Thymus (tissue), 14 donors: ENCODE measurements around the gene HSD11B2. TPM values are rescaled to one million over a fixed set of nuclear protein-coding genes. Genes with fewer than 3 reads are reported as not detected.

Experiments
- DNase-seq, 9 donors: peaks; one replicate each; pipeline ENCODE4 v3.0.0-alpha.2; 2013; ENCODE audit warnings: low spot score in 9 of 9, low read depth in 6 of 9, missing footprints in 1 of 9
- H3K27ac ChIP-seq, 2 donors: one replicate each; pipeline ENCODE4 v1.5.1; 2013; ENCODE audit warnings: control low read depth in 1 of 2, low read depth in 1 of 2, low read length in 1 of 2, mild to moderate bottlenecking in 1 of 2, moderate library complexity in 1 of 2
- H3K27me3 ChIP-seq, 2 donors: one replicate each; pipeline ENCODE4 v1.5.1; 2013; ENCODE audit warnings: low read length in 1 of 2; ENCODE audit not compliant: control insufficient read depth in 2 of 2, insufficient read depth in 1 of 2
- H3K36me3 ChIP-seq, 2 donors: one replicate each; pipeline ENCODE4 v1.5.1; 2013; ENCODE audit warnings: low read length in 1 of 2, mild to moderate bottlenecking in 1 of 2, moderate library complexity in 1 of 2; ENCODE audit not compliant: control insufficient read depth in 2 of 2, insufficient read depth in 2 of 2
- H3K4me1 ChIP-seq, 2 donors: one replicate each; pipeline ENCODE4 v1.5.1; 2013; ENCODE audit warnings: low read length in 2 of 2; ENCODE audit not compliant: control insufficient read depth in 2 of 2, insufficient read depth in 2 of 2
- H3K4me3 ChIP-seq, 2 donors: one replicate each; pipeline ENCODE4 v1.5.1; 2013; ENCODE audit warnings: low read length in 2 of 2, control low read depth in 1 of 2, mild to moderate bottlenecking in 1 of 2
- H3K9me3 ChIP-seq, 2 donors: one replicate each; pipeline ENCODE4 v1.5.1; 2013; ENCODE audit warnings: low read length in 1 of 2, mild to moderate bottlenecking in 1 of 2; ENCODE audit not compliant: control insufficient read depth in 2 of 2, insufficient read depth in 1 of 2
- WGBS: extraction: QIAGEN DNeasy Blood & Tissue Kit; methylation state at CpG from one replicate; pipeline ENCODE4 v1.1.7; 2013; 5-methylcytosine and 5-hydroxymethylcytosine counted together
- long read RNA-seq, 10 donors: transcript quantifications; one replicate each; lab custom pipeline, GENCODE V29; 2026
- polyA plus RNA-seq: library from polyadenylated mRNA; stranded (reverse); fragments of 200-250 nt; gene quantifications from one replicate; pipeline ENCODE4 v1.2.3, GENCODE V29; 2013
- total RNA-seq: library from RNA; stranded (reverse); fragments of 120-200 nt; gene quantifications from one replicate; pipeline ENCODE4 v1.2.4, GENCODE V29; 2013
- donor health status: healthy.

Gene HSD11B2
- 0.09 TPM for total RNA-seq
- 7.8 TPM for polyA plus RNA-seq
- long read RNA-seq, donor 1 = 0 reads
- long read RNA-seq, donor 2 = 0 reads
- long read RNA-seq, donor 3 = 0 reads
- long read RNA-seq, donor 4 = 0 reads
- long read RNA-seq, donor 5, partial matches to known transcripts = 0 of 42 reads
- long read RNA-seq, donor 5, other reads (novel, unspliced or antisense) = 40 of 42 reads
- long read RNA-seq, donor 6 = 0 reads
- long read RNA-seq, donor 7 = 0 reads
- long read RNA-seq, donor 8, partial matches to known transcripts = 0 of 1 reads
- long read RNA-seq, donor 8, other reads (novel, unspliced or antisense) = 0 of 1 reads
- long read RNA-seq, donor 9 = 0 reads
- long read RNA-seq, donor 10 = 0 reads

DNA sequence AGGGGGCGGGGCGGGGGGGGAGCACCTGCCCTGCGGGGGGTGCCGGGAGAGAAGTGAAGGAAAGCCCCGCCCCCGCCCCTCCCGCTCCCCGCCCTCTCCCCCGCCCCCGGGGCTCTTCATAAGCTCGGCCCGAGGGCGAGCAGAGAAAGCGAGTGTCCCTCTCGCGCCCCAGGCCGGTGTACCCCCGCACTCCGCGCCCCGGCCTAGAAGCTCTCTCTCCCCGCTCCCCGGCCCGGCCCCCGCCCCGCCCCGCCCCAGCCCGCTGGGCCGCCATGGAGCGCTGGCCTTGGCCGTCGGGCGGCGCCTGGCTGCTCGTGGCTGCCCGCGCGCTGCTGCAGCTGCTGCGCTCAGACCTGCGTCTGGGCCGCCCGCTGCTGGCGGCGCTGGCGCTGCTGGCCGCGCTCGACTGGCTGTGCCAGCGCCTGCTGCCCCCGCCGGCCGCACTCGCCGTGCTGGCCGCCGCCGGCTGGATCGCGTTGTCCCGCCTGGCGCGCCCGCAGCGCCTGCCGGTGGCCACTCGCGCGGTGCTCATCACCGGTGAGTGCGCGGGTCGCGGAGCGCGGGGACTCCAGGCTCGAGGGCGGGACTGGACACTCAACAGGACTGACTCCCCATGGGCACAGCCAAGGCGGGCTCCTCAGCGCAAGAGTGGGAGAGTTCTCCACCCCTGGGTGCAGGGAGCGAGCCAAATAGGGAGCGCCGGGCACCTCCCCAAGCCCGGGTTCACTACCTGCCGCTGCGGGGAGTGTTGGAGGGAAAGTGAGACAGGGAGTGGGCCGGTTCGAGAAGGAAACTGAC lies at the start of gene HSD11B2:
Gene HSD11B2, plus strand, starts transcription at position 145 of the 798 bp plus-strand sequence. Its CDS starts 128 bp downstream, at position 273.
- Histone ChIP-seq H3K9me3 (no peaks in the 10 kb centered on the region), H3K36me3 (peaks cover 0 to 4% of the 10 kb centered on the region in 2 donors), H3K27ac (no peak within 1 kb of the TSS), H3K4me1 (peaks cover 0 to 5% of the 10 kb centered on the region in 2 donors), H3K27me3 (peaks cover 51 to 75% of the 10 kb centered on the region in 2 donors), H3K4me3 (peak within 1 kb of the TSS in 1 of 2 donors; percentile 49)
- 2% methylated on average over 87 of the region's 87 CpGs for WGBS
- DNase-seq = no peak

DNA sequence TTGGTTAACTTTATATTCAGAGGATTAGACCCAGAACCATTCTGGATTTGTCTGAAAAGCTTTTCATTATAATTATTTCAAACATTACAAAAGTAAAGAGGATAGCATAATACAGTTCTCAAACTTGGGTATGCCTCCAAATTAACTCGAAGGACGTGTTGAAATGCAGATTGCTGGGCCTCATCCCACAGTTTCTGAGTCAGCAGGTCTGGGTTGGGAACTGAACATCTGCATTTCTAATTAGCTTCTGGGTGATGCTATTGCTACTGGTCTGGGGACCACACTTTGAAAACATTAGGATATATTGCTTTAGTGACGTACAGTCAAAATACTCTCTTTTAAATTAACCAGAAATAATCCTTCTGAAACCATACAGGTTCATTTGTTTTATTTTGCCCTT lies 47.6 kb upstream of the HSD11B2 start:
- no peak overlapping the region for H3K4me3 ChIP-seq
- DNase-seq = no peak
- WGBS = 95% methylated on average over 3 of the region's 3 CpGs
- no peak overlapping the region for H3K27ac ChIP-seq
- no peaks in the 10 kb centered on the region for H3K36me3 ChIP-seq
- H3K9me3 ChIP-seq = no peaks in the 10 kb centered on the region
- H3K4me1 ChIP-seq = no peaks in the 10 kb centered on the region
- peaks cover 0 to 19% of the 10 kb centered on the region in 2 donors for H3K27me3 ChIP-seq

DNA sequence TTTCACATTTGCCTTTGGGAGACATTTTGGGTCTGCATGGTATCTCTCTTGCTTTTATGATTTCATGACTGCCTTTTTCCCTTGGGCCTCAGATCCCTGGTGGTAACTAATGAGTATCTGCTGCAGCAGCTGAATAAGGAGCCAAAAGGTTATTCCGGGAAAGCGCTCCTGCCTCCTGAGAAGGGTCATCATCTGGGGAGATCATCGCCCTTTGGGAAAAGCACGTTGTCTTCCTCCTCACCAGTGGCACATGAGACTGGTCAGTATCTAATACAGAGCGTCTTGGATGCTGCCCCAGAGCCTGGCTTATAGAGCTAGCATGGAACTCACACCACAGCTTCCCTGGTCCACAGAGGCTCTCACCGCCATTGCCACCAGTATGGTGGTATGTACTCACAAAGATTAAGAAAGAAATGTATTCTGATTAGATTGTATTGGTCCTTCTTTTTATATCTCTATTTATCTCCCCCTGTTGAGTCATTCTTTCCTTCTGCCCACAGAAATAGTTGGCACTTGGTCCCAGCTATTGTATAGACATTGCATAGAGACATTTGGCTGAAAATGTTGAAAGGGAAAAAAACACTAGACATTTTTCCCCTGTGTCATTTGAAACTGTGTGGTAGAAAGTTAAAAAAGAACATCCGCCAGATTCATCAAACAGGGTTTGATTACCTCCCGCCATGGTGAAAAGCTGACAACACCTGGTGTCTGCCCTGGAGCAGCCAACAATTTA lies 46.0 kb upstream of the HSD11B2 start:
- no peak overlapping the region for H3K4me3 ChIP-seq
- peaks cover 0 to 29% of the 10 kb centered on the region in 2 donors for H3K27me3 ChIP-seq
- no peak for DNase-seq
- H3K9me3 ChIP-seq = no peaks in the 10 kb centered on the region
- no peaks in the 10 kb centered on the region for H3K36me3 ChIP-seq
- peaks cover 0 to 2% of the 10 kb centered on the region in 2 donors for H3K4me1 ChIP-seq
- WGBS = 94% methylated on average over 8 of the region's 8 CpGs
- no peak overlapping the region for H3K27ac ChIP-seq

DNA sequence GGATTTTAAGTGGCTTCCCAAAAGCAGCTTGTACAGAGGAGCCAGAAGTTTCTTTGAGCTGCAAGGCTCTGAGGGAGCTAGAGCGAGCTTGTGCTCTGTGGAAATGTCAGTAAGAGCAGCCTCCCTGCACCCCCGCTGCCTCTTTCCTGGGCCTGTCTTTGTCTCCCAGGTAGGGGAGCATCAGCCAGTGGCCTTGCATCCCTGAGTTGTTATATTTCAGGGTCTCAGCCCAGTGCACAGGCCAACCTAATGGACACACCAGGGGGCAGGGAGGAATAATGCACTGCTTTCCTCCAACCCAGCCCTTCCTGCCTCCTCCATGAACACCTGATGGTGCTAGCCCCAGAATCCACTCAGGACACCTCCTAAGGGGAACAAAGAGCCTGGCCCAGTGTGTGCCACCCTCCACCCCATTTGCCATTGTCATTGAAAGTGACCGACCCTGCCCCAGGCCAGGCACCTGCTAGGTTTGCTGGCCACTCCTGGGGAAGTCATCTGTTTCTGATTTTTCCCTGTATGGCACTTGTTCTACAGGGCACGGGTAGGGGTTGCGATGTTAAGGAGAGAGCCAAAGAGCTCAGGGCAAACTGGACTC lies 44.0 kb upstream of the HSD11B2 start:
- peaks cover 0 to 48% of the 10 kb centered on the region in 2 donors for H3K27me3 ChIP-seq
- H3K4me3 ChIP-seq = no peak overlapping the region
- WGBS = 95% methylated on average over 5 of the region's 5 CpGs
- H3K9me3 ChIP-seq = no peaks in the 10 kb centered on the region
- no peak overlapping the region for H3K27ac ChIP-seq
- H3K36me3 ChIP-seq = no peaks in the 10 kb centered on the region
- no peak for DNase-seq
- H3K4me1 ChIP-seq = peaks cover 0 to 2% of the 10 kb centered on the region in 2 donors

DNA sequence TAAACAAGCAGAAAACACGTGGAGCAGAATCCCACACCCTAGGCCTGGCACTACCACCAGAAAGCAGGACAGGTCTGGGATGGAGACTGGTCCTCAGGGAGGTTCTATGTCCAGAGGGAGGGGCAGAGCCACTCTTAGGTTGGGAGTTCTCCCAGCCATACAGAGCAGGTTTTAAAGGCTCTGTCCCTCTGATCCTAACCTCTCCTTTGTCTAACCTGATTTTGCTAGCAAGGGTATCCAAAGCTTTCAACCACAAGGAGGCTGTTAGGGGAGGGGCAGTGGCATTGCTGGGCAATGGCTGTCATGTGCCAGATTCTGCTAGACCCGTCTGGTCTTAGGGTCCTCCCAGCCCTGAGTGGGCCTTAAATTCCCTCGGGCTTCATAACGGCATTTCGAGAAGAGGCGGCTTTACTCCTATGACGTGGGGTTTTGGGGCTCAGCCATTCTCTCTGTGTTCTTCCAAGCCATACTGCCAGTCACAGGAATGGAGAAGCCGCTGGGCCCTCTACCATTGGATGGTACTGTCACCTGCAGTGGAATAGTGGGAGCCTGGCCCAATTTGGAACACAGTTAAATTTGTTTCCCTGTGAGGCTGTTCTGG lies 43.3 kb upstream of the HSD11B2 start:
- H3K27me3 ChIP-seq = peaks cover 3 to 51% of the 10 kb centered on the region in 2 donors
- H3K4me3 ChIP-seq = no peak overlapping the region
- H3K36me3 ChIP-seq = no peaks in the 10 kb centered on the region
- H3K27ac ChIP-seq = no peak overlapping the region
- no peaks in the 10 kb centered on the region for H3K9me3 ChIP-seq
- no peak for DNase-seq
- H3K4me1 ChIP-seq = peaks cover 0 to 2% of the 10 kb centered on the region in 2 donors
- 94% methylated on average over 8 of the region's 8 CpGs for WGBS

DNA sequence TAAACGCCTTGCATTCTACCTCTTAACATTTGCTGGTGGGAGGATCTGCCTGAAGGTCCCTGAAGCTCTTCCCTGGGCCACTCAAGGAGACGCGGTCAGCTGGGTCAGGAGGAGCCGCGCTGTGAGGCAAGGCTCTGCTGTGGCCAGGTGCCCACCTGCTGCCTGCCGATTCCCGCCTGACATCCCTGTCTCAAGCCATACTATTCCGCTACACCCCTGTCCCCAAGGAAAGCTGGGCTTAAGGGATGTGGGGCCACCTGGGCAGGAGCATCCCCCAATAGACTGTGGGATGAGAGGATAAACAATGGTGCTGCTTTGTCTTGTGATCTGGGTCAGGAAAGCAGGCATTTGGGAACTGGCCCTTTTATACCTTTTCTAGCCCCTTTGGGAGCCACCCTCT lies 42.7 kb upstream of the HSD11B2 start:
- Histone ChIP-seq H3K36me3 (no peaks in the 10 kb centered on the region), H3K27me3 (peaks cover 7 to 57% of the 10 kb centered on the region in 2 donors), H3K4me3 (no peak overlapping the region), H3K9me3 (no peaks in the 10 kb centered on the region), H3K4me1 (peaks cover 0 to 2% of the 10 kb centered on the region in 2 donors), H3K27ac (no peak overlapping the region)
- DNase-seq = no peak
- 98% methylated on average over 8 of the region's 8 CpGs for WGBS

DNA sequence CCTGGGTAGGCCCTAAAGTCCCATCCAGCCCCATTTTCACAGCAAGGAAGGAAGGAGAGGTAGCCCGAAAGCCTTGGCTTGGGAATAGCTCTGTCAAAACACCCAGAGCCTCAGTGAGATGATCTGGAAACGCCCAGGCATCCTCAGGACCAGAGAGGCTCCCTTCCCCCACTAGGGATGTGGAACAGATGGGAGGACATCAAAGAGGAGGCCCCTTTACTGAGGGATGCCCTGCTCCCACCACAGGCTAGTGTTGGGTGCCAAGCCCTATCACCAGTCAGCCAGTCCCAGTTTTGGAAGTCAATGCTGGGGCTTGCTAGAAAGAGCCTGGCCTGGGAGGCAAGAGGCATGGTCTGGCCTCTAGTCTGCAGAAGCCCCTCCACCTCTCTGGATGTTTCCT lies 42.3 kb upstream of the HSD11B2 start:
- Histone ChIP-seq H3K4me3 (no peak overlapping the region), H3K9me3 (peaks cover 0 to under 1% of the 10 kb centered on the region in 2 donors), H3K27me3 (peaks cover 11 to 61% of the 10 kb centered on the region in 2 donors), H3K27ac (no peak overlapping the region), H3K36me3 (no peaks in the 10 kb centered on the region), H3K4me1 (peaks cover 0 to 2% of the 10 kb centered on the region in 2 donors)
- no peak for DNase-seq
- WGBS = 99% methylated on average over 2 of the region's 2 CpGs

DNA sequence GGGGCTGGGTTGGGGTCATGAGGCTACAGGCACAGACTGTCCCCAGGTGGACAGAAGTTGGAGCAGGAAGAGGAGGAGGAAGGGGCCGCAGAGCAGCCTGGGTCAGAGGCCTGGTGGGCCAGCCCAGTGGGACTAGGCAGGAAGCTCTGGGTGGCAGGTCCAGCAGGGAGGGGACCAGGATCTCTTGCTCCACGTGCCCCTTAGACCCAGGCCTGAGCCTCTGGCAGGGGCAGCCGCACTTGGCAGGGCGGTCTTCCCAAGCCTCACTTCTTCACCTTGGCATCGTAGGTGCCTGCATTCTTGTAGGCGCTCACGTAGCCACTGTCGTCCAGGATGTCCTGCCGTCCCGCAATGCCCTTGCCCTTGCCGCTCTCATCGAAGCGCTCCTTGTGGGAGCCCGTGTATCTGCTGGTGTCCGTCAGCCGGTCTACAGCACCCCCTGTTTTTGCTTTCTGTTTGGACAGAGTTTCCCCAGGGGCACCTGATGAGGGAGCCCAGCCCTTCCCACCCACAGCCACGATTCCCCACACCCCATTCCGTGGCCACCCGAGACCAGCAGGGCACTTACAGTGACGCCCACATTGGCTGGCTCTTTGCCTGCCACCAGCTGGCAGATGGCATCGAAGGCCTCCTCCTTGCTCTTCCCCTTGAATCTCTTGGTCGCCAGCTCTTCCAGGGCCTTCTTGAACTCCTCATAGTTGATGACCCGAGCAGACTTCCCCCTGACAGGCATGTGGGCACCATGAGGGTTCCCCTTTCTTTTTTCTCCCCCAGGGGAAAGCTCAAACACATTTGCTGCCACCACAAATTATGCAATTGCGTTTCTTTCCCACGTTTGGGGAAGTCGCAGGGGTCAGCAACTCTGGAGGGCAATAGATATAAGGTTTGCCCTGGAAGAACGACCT lies 40.8 kb upstream of the HSD11B2 start:
- peaks cover 0 to 9% of the 10 kb centered on the region in 2 donors for H3K4me1 ChIP-seq
- no peak for DNase-seq
- WGBS = 70% methylated on average over 27 of the region's 27 CpGs
- H3K9me3 ChIP-seq = peaks cover 0 to 9% of the 10 kb centered on the region in 2 donors
- H3K4me3 ChIP-seq = no peak overlapping the region
- H3K27ac ChIP-seq = no peak overlapping the region
- H3K36me3 ChIP-seq = no peaks in the 10 kb centered on the region
- H3K27me3 ChIP-seq = peaks cover 27 to 77% of the 10 kb centered on the region in 2 donors
